K562 (cell line): ENCODE data around the gene TKTL1. TPM values are rescaled to one million over a fixed set of nuclear protein-coding genes. Genes with fewer than 3 reads are reported as not detected.

Source experiments
- ATAC-seq: fragments of 200-7000 bp; cut with Tn5 transposase; 3 replicates; pipeline ENCODE4 v1.9.1; 2020; ENCODE audit warnings: moderate library complexity
- BruUV-seq: library from RNA; stranded (reverse); fragments of 400-500 nt; replicated peaks from 2 replicates; lab custom pipeline; 2021; lab: Mats Ljungman, UMichigan
- CTCF ChIA-PET: fragments of 300-600 bp; formaldehyde crosslinking; extraction: SDS; loops from one replicate; lab custom pipeline; 2021; ENCODE audit warnings: low intra/inter-chr PET ratio; lab: Yijun Ruan, JAX
- POLR2A ChIA-PET: fragments of 300-600, 350-650 bp; sonication (Branson Sonifier 250); formaldehyde crosslinking; extraction: SDS; loops from one replicate; lab custom pipeline; 2021; ENCODE audit warnings: antibody characterized with exemption, inconsistent platforms; lab: Yijun Ruan, JAX
- DNase-seq, 4 experiments: peaks; one replicate each; pipeline versions ENCODE4 v3.0.0 to v3.0.0-alpha.2; 2011 to 2018; ENCODE audit warnings: low spot score in 3 of 4, mixed read lengths in 3 of 4; ENCODE audit errors: extremely low read depth in 1 of 4
- FAIRE-seq: peaks from 2 replicates; lab custom pipeline; 2011; peaks lifted over from hg19 to GRCh38; lab: Jason Lieb, UNC
- H2AFZ ChIP-seq: 2 replicates; pipeline ENCODE4 v1.6.0; 2011; ENCODE audit warnings: low read depth, low read length, control low read depth, inconsistent platforms
- H3K27ac ChIP-seq: fragments of 200-600 bp; 3 replicates; pipeline ENCODE4 v1.8.0; 2011; ENCODE audit warnings: low read depth, mild to moderate bottlenecking, control low read depth, inconsistent platforms, low read length, moderate library complexity, mixed read lengths; ENCODE audit errors: extremely low read depth
- H3K27me3 ChIP-seq, 2 experiments: fragments of 300-600 bp in 1 of 2; 2 replicates in 1 of 2; 3 replicates in 1 of 2; pipeline versions ENCODE4 v1.6.0 to v1.8.0; 2011; ENCODE audit warnings: inconsistent platforms in 2 of 2, low read length in 2 of 2, mild to moderate bottlenecking in 1 of 2, mixed read lengths in 1 of 2, moderate library complexity in 1 of 2; ENCODE audit not compliant: control insufficient read depth in 2 of 2, insufficient read depth in 2 of 2
- H3K36me3 ChIP-seq: fragments of 300-600 bp; 3 replicates; pipeline ENCODE4 v1.8.0; 2011; ENCODE audit warnings: mild to moderate bottlenecking, low read length, inconsistent platforms; ENCODE audit not compliant: control insufficient read depth, insufficient read depth
- H3K4me1 ChIP-seq, 2 experiments: fragments of 200-600 bp in 1 of 2; replicated peaks in 1 of 2; 2 replicates in 1 of 2; 3 replicates in 1 of 2; pipeline versions ENCODE4 v1.5.1 to v1.8.0; 2011; ENCODE audit warnings: inconsistent platforms in 2 of 2, low read length in 2 of 2, mild to moderate bottlenecking in 1 of 2, mixed read lengths in 1 of 2, moderate library complexity in 1 of 2; ENCODE audit not compliant: control insufficient read depth in 2 of 2, insufficient read depth in 2 of 2
- H3K4me2 ChIP-seq: 2 replicates; pipeline ENCODE4 v1.6.1; 2011; ENCODE audit warnings: low read length, control low read depth, inconsistent platforms, mixed read lengths; ENCODE audit not compliant: insufficient read depth
- H3K4me3 ChIP-seq: fragments of 200-600 bp; sonication (generic), shearing (Covaris generic); 2 replicates; pipeline ENCODE4 v1.5.1; 2016; ENCODE audit warnings: control low read depth, inconsistent platforms
- H3K79me2 ChIP-seq: fragments of 200-600 bp; 3 replicates; pipeline ENCODE4 v1.8.0; 2011; ENCODE audit warnings: low read length, inconsistent platforms; ENCODE audit not compliant: control insufficient read depth, insufficient read depth
- H3K9ac ChIP-seq, 2 experiments: 2 replicates each; pipeline versions ENCODE4 v1.6.0 to v1.6.1; 2011; ENCODE audit warnings: low read depth in 2 of 2, low read length in 2 of 2, control low read depth in 1 of 2, inconsistent platforms in 1 of 2, mild to moderate bottlenecking in 1 of 2, mixed read lengths in 1 of 2; ENCODE audit not compliant: insufficient read depth in 1 of 2
- H3K9me1 ChIP-seq: one replicate; pipeline ENCODE4 v1.6.0; 2011; ENCODE audit warnings: inconsistent platforms, mild to moderate bottlenecking, low read length, moderate library complexity; ENCODE audit not compliant: control insufficient read depth, insufficient read depth
- H3K9me3 ChIP-seq: replicated peaks from 2 replicates; pipeline ENCODE4 v1.5.1; 2011; ENCODE audit warnings: low read depth, low read length, inconsistent platforms; ENCODE audit not compliant: control insufficient read depth, insufficient read depth
- H4K20me1 ChIP-seq: replicated peaks from 2 replicates; pipeline ENCODE4 v1.6.1; 2011; ENCODE audit warnings: low read length, inconsistent platforms, mixed read lengths; ENCODE audit not compliant: control insufficient read depth, insufficient read depth
- POLR2G ChIP-seq: fragments of 200-400 bp; formaldehyde crosslinking; IDR thresholded peaks from 2 replicates; pipeline ENCODE4 v1.6.1; 2017; ENCODE audit warnings: low read depth, mild to moderate bottlenecking, antibody characterized with exemption, low read length, moderate library complexity
- RBFOX2 ChIP-seq: fragments of 200-400 bp; formaldehyde crosslinking; IDR thresholded peaks from 2 replicates; pipeline ENCODE4 v1.6.1; 2017; ENCODE audit warnings: low read depth, mild to moderate bottlenecking, low read length, moderate library complexity
- SNRNP70 ChIP-seq: fragments of 200-400 bp; formaldehyde crosslinking; optimal IDR thresholded peaks from 2 replicates; pipeline ENCODE3; 2017; ENCODE audit warnings: low read depth, low read length
- WGBS: fragments of 100-300 bp; shearing (Covaris generic); methylation state at CpG from one replicate; pipeline ENCODE4 v1.1.6; 2016; ENCODE audit warnings: low coverage, mixed read lengths; ENCODE audit not compliant: insufficient coverage; ENCODE audit errors: missing lambda C conversion rate; 5-methylcytosine and 5-hydroxymethylcytosine counted together
- in situ Hi-C: fragments of 300-500 bp; cut with MboI; formaldehyde crosslinking; loops from 4 replicates; pipeline ENCODE4 v1.15.0; 2018; ENCODE audit warnings: inconsistent platforms, mixed read lengths
- intact Hi-C: fragments of 100-400 bp; cut with micrococcal nuclease; formaldehyde crosslinking; loops from 2 replicates; pipeline ENCODE4 v1.14.2; 2022
- polyA plus RNA-seq, 8 experiments: library from polyadenylated mRNA; depleted of rRNA in 4 of 8; stranded (reverse) in 5 of 8; unstranded in 3 of 8; fragments of >200 nt; fragmentation: Nextera tagmentation in 2 of 8; fragmentation: Illumina TruSeq in 1 of 8; extraction: Ambion mirVana in 2 of 8; extraction: Trizol in 1 of 8; gene quantifications; 2 replicates each; pipeline versions ENCODE4 v1.2.1 to v1.2.3, GENCODE V29; 2011 to 2014; ENCODE audit warnings: inconsistent platforms in 1 of 8, missing spikeins in 1 of 8
- total RNA-seq, 7 experiments: library from RNA; depleted of rRNA in 6 of 7; stranded (reverse); fragments of >200 nt in 6 of 7; fragmentation: Illumina TruSeq in 2 of 7; extraction: Trizol in 2 of 7; gene quantifications; 2 replicates each; pipeline versions ENCODE4 v1.2.1 to v1.2.3, GENCODE V29; 2011 to 2021; ENCODE audit warnings: low replicate concordance in 1 of 7
- TF ChIP-seq, protein P1 (sequence below): sonication (generic); formaldehyde crosslinking; IDR thresholded peaks from 2 replicates; pipeline ENCODE4 v1.5.0; 2020; ENCODE audit warnings: missing genetic modification reagents

Gene TKTL1
- total and polyA plus RNA-seq, 9 of the 15 experiments (the other 6 are each of a cell fraction or from before 2014, with no cell fraction given): 0.18 to 0.71 (median 0.38) TPM

GRCh38 chrX:154360155-154360713 lies 64.6 kb downstream of the TKTL1 start:
- H3K9ac ChIP-seq: peak overlapping the region in 1 of 2 experiments; percentile 52; a peak in 1 of 4 replicates
- in situ Hi-C loops: no loop called here
- H3K9me3 ChIP-seq: no peaks in the 10 kb centered on the region
- TF ChIP-seq SNRNP70 (no peak), RBFOX2 (peak; percentile 31), POLR2G (peak; percentile 47)
- TF ChIP-seq, protein P1, sequence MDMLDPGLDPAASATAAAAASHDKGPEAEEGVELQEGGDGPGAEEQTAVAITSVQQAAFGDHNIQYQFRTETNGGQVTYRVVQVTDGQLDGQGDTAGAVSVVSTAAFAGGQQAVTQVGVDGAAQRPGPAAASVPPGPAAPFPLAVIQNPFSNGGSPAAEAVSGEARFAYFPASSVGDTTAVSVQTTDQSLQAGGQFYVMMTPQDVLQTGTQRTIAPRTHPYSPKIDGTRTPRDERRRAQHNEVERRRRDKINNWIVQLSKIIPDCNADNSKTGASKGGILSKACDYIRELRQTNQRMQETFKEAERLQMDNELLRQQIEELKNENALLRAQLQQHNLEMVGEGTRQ (CRISPR knock-in tag): no peak
- TF ChIP-seq, all 486 proteins: peak for 2
- Histone ChIP-seq H3K4me3 (no peak overlapping the region), H3K27ac (no peak overlapping the region), H3K27me3 (no peaks in the 10 kb centered on the region), H3K36me3 (peaks cover 94% of the 10 kb centered on the region; the same call in 2 of the 3 replicates), H3K4me2 (no peak overlapping the region), H3K9me1 (no peaks in the 10 kb centered on the region), H3K79me2 (peaks cover 3% of the 10 kb centered on the region; the same call in 2 of the 3 replicates), H3K4me1 (peaks cover 0 to 21% of the 10 kb centered on the region in 2 experiments; a peak in 1 of 5 replicates), H4K20me1 (no peaks in the 10 kb centered on the region), H2AFZ (no peak overlapping the region)
- intact Hi-C loops: no loop called here
- ChIA-PET CTCF (no interaction called here), POLR2A (no interaction called here)
- WGBS: 96% methylated on average over 11 of the region's 34 CpGs
- no TSS peak for BruUV-seq
- ATAC-seq (no peak), FAIRE-seq (no peak), DNase-seq (no peak)
